Bronchus fibroblast of lung (primary cell): Measurements from ENCODE around the gene ETV3L. TPM values are rescaled to one million over a fixed set of nuclear protein-coding genes. Genes with fewer than 3 reads are reported as not detected.

Experiments
- total RNA-seq: library from RNA; depleted of rRNA; stranded (reverse); fragments of >200 nt; gene quantifications from 2 replicates; pipeline ENCODE4 v1.2.3, GENCODE V29; 2015

ETV3L gene
- total RNA-seq, result not detected in 2 replicates

GRCh38 chr1:157099633-157100009 lies at the start of gene ETV3L:
ETV3L (minus strand) TSS chr1:157099808; CDS start chr1:157099523, 285 bp downstream.

DNA sequence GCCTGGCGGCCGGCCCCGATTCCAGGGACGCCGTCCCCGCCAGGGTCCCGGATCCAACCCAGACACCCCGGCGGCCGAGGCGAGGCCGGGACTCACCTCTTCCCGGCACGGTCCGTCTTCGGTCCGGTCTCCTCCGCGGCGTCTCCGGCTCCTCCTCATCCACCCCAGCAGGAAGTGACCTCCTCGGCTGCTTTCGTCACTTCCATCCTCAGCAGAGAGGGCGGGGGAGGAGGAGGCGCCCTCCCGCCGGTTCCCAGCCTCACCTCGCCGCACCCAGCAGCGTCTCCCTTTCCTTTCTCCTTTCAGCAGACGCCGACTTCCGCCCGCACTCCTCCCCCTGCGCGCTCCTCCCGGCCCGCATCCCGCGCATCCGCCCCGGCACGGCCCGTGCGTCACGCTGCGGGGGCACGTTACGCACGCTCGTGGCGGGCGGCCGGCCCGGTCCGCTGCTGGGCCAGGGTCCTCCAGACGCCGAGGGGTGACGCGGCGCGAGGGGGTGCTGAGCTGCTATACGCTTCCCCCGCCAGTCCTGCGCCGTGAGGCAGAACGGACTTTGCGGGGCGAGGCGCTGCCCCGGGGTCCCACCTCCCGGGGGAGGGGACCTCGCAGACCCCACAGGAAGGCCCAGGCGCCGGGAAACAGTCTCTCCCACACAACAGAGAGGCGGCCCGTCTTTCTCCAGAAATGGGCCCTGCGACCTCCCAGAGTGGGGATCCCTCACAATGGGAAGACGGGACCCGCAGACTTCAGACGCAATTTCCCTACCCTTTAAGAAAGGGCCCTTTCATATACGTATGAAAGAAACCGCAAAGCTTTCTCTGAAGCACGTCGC lies 38.8 kb upstream of the ETV3L start, which contains the start of gene ETV3:
ETV3 (minus strand) TSS at position 176 of the 832 bp plus-strand sequence. CDS start 2,043 bp downstream, outside the sequence.

GRCh38 chr1:157045250-157046218 lies 54.1 kb downstream of the ETV3L start, which contains the start of gene ARHGEF11:
ARHGEF11 (minus strand) TSS chr1:157045742; CDS start chr1:157044330, 1,412 bp downstream.

Other genes with a start within 250 kb of the ETV3L start
- not detected in 2 replicates for gene INSRR, start 240.7 kb downstream of the ETV3L start, total RNA-seq
- gene NTRK1, start 238.9 kb downstream of the ETV3L start, total RNA-seq, result not detected in 2 replicates
- gene PEAR1, start 206.1 kb downstream of the ETV3L start, total RNA-seq, result 21.1 and 24.0 TPM in 2 replicates
- 0.15 and 1.3 TPM in 2 replicates for gene LRRC71, start 179.2 kb downstream of the ETV3L start, total RNA-seq
- 12.6 and 14.6 TPM in 2 replicates for gene ARHGEF11, start 54.1 kb downstream of the ETV3L start, total RNA-seq
- gene ETV3, start 38.6 kb upstream of the ETV3L start, total RNA-seq, result 6.6 and 7.1 TPM in 2 replicates